Activated effector memory CD4-positive, alpha-beta T cell treated with anti-CD3 and anti-CD28 coated beads, Interleukin-2, amount 50 U/mL, for 16 hours (primary cell): ENCODE results near the gene MED13L.
"Not testable (repeated sequence)": the region's sequence is repeated elsewhere in the genome, so short reads cannot be mapped to it uniquely, and the experiment has no call there.

Experiments used
- DNase-seq: peaks from one replicate; pipeline ENCODE4 v3.0.0-alpha.2; 2020

The MED13L gene

DNA sequence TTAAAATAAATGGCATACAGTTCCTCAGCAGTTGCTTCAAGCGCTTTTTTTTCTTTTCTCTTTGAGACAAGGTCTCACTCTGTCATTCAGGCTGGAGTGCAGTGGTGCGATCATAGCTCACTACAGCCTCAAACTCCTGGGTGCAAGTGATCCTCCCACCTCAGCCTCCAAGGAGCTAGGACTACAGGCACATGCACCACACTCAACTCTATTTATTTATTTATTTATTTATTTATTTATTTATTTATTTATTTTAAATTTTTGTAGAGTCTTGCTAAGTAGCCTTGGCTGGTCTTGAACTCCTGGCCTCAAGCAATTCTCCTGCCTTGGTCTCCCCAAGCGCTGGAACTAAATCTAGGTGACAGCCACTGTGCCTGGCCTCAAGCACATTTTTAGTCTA lies 132.0 kb downstream of the MED13L start:
- no peak for DNase-seq

DNA sequence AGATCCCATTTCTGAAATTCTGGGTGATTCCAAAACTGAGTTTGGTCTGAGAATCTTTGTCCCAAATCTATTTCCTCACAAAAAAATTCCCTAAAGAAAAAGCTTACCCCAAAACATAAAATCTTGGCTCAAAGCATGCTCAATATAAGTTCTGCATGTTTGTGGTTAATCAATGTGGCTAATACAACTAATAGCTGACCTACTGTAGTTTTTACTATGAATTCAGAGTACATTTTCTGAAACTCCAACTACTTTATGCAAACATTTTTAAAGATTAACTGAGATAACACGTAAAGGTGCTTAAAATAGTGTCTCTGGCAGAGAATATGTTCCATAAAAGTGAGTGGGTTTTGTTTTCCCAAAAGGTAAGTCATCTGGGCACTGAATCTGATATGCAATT lies 133.1 kb downstream of the MED13L start:
- DNase-seq = no peak

DNA sequence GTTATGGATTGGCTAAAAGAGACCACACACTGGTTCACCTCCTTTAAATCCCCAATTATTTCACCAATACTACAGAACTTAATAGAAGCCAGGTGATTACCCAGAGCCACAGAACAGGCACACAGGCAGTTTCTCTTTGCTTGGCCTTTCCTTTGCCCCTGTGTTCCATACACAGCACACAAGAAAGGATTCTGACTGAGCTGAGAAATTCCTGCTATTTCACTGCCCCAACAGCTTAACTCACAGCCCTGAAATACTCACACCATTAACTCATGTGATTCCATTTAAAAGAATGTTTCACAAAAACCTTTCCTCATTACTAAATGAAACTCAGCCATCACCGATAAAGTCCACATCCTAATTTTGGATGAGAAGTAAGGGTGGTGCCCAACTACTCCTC lies 133.6 kb downstream of the MED13L start:
- DNase-seq = no peak

GRCh38 chr12:116142936-116143898 lies 134.3 kb downstream of the MED13L start:
- no peak for DNase-seq

DNA sequence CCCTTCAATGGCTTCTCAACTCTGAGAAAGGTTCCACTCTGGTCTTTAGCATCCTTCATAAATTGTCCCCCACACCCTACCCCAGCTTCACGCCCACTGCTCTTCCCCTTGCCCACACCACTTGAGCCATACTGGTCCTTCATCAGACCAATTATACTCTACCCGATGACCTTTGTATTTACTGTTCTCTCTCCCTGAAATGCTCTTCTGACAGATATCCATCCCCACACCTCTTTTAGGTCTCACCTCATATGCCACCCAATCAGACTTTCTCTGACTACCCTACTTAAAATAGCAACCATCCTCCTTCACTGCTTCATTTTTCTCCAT lies 135.7 kb downstream of the MED13L start:
- no peak for DNase-seq

DNA sequence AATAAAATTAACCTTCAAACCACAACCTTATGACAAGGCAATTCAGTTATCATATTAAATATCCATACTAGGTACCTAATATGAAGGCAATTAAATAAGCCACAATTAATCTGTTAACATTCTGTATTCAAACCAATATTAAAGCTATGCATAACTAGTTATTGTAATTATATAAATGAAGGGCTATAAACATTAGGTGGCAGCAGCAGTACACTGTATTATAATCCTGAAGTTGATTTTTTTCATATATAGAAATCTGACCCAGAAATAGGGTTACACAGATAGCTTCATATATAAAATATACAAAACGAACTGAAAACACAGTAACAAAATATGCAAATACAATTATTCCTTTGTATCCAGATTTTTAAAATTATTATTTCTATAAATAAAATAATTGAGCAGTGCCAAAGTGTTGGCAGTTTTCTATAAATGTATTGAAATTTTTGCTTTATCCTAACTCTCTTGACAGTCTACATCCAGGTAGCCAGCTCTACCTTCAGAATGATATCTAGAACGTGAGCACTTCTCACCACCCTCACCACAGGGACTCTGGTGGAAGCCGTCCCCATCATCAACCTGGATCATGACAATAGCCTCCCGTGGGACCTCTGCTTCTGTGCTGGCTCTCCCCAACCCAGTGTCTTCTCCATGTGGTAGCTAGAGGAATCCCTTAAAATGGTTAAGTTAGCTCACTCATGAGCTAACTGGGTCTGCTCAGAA lies 136.2 kb downstream of the MED13L start:
- no peak for DNase-seq

GRCh38 chr12:116140529-116140928 lies 137.0 kb downstream of the MED13L start:
- no peak for DNase-seq

GRCh38 chr12:116138781-116139180 lies 138.7 kb downstream of the MED13L start:
- no peak for DNase-seq

DNA sequence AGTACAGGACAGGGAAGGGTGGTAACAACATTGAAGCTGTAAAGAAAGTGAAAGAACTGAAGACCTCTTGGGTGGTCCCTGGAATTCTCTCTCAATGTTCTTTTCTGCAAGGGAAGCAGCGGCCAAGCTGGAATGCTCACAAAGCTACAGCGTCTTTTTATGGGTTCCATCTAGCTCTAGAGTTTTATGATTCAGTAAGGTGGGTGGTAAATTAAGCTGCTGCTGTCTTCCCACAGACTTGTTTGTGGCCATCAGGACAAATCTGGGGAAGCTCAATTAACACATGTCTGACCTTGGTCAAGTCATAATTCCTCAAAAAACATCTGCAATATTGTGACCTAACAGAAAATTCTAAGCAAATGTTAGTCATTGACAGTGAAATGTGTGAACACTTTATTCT lies 139.1 kb downstream of the MED13L start:
- DNase-seq = no peak

DNA sequence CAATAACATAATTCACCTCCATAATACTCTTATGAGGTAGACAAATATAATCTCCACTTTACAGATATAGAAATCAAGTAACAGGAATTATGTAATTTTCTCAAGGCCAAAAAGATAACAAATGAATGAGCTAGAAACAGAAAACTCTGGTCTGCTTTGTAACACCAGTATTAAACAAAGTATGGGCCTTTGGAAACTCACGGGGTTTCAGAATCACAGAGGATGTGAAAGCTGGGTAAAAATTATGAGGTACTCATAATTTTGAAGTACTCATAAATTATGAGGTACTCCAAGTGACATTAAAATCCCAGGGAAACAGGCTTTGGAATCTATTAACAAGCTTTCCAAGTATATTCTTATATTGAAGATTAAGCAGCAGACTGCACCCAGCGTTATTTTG lies 140.2 kb downstream of the MED13L start:
- no peak for DNase-seq

DNA sequence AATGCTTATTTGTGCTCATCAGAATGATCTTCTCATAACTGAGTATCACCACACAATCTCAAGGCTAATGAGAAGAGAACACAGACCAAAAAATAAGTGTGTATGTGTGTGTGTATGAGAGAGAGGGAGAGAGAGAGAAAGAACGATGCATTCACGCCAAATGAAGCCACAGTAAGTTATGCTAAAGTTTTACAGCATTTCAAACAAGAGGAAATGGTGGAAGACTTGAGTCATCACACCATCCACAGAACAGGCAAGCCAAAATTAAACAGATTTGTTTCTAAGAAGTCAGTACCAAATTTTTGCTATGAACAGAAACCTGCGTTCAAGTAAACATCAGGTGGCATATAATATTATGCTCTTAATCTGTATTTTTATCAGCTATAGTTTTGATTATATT lies 141.2 kb downstream of the MED13L start:
- no peak for DNase-seq

GRCh38 chr12:116135209-116135930 lies 142.1 kb downstream of the MED13L start:
- DNase-seq = no peak

DNA sequence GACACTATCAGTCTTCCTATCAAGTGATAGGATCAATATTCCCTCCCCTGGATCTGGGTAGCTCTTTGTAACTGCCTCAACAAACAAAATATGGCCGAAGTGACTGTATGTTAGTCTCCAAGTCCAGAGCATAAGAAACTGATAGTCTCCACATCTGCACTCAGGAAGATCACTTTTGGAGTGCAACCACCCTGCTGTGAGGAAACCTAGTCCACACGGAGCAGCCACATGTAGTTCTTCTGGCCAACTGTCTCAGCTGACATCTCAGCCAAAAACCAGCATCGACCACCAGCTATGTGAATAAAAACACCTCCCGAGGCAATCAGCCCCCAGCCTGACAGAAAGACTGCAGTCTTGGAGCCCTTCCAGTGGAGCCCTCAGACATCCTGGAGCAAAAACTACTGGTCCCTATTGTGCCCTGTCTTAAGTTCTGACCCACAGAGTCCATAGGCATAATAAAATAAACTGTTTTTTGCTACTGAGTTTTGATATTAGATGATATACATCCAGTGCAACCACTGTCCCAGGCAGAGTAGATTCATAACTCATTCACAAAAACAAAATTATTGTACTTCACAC lies 143.8 kb downstream of the MED13L start:
- DNase-seq = no peak

- DNase-seq = no peak
These were observed 144.3 kb downstream of the MED13L start for GRCh38 chr12:116133149-116133548.

- not testable (repeated sequence) for DNase-seq
These were observed 145.5 kb downstream of the MED13L start for GRCh38 chr12:116131987-116132386.

GRCh38 chr12:116131176-116131575 lies 146.3 kb downstream of the MED13L start:
- no peak for DNase-seq

DNA sequence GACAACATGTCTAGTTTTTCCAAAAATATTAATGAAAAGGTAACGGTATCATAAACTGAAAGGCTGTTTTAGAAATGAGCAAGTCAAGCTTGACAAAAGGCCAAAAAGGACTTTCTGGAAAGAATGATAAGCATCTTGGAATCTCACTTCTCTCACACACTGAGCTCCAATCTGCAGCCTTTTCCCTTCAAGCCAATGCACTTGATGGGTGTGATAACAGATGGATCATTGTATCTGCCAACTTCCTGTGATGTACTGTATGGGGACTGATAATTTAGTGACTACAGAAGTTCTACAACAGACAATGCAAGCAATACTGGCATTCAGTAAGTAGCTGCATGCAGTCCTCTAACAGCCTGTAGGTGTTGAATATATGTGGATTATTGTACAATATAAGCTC lies 147.1 kb downstream of the MED13L start:
- no peak for DNase-seq

GRCh38 chr12:116128779-116129178 lies 148.7 kb downstream of the MED13L start:
- no peak for DNase-seq

DNA sequence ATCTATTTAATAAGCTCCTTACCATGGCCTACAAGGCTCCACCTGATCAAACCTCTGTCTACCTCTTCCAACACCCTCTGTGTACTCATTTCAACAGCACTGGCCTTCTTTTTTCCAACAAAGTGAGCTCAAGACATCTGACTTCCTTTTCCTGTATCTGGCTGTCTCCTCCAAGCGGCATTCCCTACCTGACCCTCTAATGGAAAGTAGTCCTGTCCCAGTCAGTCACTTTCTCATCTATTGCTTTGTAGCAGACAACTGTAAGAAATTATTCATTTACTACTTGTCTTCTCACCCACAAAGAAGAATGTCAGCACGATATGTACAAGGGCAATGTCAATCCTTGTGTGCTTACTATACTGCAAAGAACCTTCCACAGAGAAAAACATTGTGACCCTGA lies 149.6 kb downstream of the MED13L start:
- no peak for DNase-seq

DNA sequence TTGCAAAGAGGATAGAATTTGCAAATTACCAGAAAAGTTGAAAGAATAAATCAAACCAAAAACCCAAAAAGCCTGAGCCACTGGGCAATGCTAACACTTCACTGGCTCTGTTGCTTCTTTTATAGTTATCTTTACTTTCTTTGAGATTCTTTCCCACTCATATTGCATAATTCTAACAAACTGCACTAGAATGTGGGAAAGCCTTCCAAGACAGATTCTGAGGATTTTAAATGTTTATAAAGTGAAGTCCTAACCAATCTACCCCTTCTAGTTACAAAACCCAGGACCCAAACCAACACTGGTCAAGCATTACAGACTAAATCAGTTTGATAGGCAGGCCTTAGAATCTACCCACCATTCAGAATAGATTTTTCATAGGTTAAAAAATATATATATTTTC lies 150.9 kb downstream of the MED13L start:
- no peak for DNase-seq

DNA sequence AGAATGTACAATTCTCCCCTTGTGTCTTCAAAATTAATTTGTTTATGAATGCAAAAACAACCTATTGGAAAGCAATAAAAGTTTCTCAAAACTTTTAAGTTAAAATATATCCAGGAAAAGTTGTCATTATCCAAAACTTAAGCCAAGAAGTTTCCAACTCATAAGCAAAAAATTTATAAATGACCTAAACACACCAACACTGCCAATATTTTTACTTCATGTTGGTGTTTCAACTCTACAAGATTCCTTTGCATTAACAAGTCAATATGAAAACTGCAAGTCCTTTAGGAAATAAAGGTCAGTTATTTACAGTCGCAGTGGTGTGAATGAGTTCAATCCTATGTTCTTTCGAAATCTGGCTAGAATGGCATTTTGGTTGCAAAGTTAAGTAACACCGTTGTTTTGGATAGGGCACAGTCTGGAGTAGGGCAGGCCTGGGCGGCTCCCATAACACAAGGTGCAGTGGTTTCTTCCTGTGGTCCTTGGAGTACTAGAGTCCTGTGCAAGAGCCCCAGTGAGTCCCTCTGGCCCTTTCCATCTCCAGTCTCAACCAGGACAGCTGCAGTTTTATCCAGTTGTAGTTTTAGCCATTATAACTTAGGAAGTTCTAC lies 151.4 kb downstream of the MED13L start:
- no peak for DNase-seq

- DNase-seq = no peak
These were observed 152.4 kb downstream of the MED13L start for GRCh38 chr12:116125084-116125483.
